GM19240 (cell line): Measurements from ENCODE around the gene PPP6R2.

Experiments
- DNase-seq: peaks from one replicate; pipeline ENCODE4 v3.0.0; 2011; ENCODE audit warnings: low spot score; ENCODE audit not compliant: insufficient read length

PPP6R2 gene

DNA sequence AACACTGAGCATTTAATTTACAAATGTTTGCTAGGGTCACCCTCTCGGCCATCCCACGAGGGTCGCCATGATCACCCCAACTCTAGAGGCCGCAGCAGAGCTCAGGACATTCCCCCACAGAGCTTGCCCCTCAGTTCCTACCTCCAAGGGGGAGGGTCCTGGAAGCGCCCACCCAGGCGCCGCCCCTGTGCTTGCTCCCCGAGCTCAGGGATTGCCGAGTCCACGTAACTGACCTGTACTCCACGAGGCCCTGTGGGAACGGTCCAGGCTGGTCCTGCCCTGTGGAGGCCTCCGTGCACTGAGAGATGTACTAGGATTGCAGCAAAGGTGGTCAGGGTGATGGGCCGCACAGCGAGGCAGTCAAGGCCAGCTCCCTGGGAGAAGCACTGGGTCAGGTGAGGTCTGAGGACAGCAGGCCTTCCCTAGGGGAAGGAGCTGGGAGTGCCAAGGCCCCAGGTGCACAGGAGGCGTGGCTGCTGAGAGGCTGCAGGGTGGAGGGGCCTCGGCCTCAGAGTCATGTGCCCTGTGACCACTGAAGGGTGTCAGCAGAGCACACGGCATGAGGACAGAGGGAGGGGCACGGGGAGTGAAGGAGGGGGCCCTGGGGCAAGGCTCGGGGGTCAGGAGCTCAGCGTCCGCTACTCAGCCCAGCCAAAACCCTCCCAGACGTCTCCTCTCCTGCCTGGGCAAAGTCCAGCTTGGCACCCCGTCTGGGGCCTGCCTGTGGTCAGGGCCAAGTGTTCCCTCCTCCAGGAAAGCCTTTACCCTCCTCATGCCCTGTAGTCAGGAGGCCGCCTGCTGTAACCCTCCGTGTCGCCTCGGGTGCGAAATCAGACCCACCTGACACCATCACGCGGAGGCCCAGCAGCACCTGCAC is 141.1 kb downstream of the PPP6R2 start:
- no peak for DNase-seq

DNA sequence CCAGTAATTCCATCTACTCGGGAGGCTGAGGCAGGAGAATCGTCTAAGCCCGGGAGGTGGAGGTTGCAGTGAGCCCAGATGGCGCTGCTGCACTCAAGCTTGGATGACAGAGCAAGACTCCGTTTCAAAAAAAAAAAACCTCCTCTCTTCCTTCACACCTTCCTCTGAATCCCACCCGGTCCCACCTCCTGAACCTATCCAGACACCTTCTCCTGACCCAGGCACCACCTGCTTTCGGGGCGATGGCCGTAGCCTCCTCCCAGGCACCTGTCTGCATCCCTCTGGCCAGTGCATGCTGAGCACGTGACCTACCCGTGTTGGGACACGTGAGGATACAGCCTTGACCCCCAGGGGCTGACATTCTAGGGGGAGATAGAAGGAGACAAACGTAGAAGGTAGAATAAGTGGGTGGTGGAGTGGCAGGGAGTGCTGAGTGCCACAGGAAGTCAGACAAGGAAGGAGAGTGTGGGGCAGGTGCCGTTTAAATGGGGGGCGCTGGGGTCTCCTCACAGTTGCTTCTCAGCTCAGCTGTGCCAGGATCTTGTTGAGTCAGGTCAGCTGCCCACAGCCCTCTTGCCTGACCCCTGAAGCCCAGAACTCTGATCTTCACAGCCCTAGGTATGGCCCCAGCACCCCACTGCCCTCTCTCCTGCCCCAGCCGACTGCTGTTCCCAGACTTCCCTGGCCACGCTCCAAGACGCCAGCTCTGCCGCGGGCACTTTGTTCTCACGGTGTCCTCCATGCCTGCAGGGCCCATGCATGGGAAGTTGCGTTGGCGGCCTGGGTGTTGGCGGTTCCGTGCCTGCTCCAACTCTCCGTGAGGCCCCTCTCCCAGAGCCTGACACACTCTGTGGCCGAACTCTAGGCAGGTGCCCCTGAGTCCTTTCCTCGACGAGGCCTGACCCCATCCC is 142.3 kb downstream of the PPP6R2 start:
- no peak for DNase-seq

DNA sequence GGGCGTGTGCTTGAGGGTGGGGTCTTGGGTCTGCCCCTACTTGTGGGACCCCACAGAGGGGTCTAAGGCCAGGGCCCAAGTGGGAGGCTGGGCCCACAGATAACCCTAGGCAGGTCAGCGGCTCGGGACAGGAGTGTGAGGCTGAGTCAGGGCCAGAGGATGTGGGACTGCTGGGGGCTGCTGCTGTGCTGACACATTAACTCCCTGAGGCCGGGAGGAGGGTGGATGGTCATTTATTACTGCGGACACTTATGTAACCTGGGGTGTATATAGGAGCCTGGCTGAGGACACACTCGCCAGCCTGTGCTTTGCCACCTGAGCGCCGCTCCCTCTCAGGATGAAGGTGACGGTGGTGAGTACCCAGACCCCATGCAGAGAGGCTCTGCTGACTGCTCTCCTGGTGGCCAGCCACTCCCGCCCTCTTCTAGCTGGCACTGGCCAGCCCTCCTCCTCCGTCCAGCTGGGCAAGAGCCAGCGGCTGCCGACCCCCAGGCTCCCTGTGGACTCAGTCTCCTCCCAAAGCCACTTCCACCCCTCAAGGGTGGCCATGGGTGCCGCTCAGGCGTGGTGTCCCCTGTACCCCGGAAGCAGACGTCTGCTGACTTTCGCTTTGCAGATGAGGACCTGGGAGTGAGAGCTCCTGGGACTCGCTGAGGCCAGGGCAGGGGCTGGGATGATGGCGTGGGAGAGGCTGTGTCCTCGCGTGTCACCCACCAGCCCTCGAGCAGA is 143.6 kb downstream of the PPP6R2 start, which contains the start of gene MIOX:
Gene MIOX (plus strand): TSS at position 299 of the 729 bp plus-strand sequence. CDS start 39 bp downstream, at position 338.
- no peak for DNase-seq

DNA sequence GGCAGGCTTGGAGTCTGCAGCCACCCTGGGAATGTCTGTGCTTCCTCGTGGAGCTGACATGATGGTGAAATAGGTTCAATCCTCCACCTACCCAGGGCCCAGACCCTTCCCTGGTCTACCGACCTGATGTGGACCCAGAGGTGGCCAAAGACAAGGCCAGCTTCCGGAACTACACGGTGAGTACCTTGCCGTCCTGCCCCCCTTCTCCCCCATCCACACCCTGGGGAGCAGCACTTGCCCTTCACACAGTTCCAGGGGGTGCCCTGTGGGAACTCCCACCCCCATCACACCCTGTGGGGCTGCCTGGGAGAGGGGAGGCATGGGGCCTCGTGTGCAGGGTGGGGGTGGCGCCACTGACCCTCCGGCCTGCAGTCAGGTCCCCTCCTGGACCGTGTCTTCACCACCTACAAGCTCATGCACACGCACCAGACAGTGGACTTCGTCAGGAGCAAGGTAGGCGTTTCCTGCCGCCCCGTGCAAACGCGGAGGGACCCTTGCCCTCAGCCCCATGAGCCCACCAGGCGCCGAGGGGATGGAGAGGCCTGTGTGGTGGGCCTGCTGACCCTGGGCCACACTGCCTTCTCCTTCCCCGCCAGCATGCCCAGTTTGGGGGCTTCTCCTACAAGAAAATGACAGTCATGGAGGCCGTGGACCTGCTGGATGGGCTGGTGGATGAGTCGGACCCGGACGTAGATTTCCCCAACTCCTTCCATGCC is 144.3 kb downstream of the PPP6R2 start:
- DNase-seq: no peak

DNA sequence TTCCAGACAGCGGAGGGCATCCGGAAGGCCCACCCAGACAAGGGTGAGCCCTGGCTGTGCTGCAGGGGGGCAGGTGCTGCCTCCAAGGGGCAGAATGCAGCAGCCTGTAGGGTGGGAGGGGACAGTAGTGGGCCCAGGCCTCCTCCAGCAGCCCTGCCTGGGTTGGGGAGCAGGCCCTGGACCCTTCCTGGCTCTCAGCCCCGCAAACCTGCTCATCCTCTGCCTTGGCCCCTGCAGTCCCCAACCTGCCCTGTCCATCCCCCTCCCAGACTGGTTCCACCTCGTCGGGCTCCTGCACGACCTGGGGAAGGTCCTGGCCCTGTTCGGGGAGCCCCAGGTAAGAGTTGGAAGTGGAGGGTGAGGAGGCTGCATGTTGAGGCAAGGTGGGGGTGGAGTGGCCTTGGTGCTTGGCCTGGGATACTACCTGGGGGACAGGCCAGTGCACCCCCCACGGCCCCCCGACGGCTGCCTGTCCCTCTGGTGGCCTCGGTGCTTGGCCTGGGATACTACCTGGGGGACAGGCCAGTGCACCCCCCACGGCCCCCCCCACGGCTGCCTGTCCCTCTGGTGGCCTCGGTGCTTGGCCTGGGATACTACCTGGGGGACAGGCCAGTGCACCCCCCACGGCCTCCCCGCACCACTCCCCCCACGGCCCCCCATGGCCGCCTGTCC is 145.0 kb downstream of the PPP6R2 start:
- DNase-seq: no peak

DNA sequence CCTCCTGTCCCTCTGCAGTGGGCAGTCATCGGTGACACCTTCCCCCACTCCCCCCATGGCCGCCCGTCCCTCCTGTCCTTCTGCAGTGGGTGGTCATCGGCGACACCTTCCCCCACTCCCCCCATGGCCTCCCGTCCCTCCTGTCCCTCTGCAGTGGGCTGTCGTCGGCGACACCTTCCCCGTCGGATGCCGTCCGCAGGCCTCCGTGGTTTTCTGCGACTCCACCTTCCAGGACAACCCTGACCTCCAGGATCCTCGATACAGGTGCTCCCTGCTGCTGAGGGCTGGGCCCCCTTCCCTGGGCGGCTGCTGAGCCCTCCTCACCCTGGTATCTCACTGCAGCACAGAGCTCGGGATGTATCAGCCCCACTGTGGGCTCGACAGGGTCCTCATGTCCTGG is 145.8 kb downstream of the PPP6R2 start:
- no peak for DNase-seq

DNA sequence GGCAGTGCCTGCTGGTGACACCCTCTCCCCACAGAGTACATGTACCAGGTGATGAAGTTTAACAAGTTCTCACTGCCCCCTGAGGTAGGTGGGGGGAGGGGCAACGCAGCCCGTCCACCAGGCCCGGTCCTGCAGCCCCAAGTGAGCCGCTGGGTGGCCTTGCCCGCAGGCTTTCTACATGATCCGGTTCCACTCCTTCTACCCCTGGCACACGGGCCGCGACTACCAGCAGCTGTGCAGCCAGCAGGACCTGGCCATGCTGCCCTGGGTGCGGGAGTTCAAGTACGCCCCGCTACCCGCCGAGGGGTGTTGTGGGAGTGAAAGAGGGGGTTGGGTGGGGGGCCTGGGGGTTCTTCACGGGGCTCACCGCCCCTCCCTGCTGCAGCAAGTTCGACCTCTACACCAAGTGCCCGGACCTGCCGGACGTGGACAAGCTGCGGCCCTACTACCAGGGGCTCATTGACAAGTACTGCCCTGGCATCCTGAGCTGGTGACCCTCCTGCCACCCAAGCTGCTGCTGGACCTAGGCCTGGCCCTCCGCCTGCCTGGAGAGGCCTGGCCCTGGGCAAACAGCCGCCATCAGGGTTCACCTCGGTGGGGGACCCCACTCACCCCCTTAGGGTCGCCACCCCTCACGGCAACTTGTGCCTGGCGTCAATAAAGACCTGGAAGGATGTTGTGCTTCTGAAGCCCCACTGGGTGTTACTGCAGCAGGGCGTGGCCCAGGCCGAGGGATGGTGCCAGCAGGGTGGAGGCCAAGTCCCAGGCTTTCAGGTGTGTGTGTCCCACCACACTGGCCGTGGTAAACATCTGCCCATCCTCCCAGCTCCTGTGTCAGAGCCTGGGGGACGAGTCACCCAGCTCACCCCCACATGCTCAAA is 146.5 kb downstream of the PPP6R2 start:
- no peak for DNase-seq

DNA sequence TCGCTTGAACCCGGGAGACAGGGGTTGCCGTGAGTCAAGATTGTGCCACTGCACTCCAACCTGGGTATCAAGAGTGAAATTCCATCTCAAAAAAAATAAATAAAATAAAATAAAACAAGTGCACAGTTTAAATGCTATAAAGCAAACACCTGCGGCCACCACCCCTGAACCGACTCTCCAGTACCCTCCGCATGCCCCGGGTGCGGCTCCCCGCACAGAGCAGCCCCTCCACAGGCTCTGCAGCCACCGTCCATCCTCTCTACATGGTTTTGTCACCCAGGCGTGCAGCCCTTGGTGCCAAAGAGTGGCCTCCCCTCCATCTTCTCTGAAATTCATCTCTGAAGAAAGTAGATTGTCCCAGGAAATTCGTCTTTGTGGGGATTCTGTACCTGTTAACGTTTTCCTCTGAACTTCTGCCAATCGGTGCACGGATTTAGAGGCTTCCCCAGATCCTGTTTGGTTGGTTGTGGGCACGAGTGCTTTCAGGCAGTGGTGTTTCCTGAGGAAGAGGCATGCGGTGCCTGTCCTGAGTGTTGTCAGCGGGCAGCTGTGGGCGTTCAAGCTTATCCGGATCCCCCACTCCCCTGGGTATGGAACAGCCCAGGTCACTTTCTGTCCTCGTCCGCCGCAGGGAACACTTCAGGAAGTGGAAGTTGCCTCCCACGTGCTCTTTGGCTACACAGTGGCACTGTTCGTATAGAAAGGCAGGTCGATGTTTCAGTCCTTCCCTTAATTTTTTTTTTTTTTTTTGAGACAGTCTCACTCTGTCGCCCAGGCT is 147.6 kb downstream of the PPP6R2 start:
- no peak for DNase-seq
